HCT116 (cell line): ENCODE results near the gene ALDH1L1. TPM values are rescaled to one million over a fixed set of nuclear protein-coding genes. Genes with fewer than 3 reads are reported as not detected.
A peak's percentile ranks its signal among the peaks of the same experiment; 100 is the strongest.

ENCODE experiments used
- ATAC-seq: fragments of 200-7000 bp; cut with Tn5 transposase; 2 replicates; pipeline ENCODE4 v1.9.1; 2020; ENCODE audit warnings: mild to moderate bottlenecking, moderate library complexity
- Bru-seq: library from RNA; stranded (reverse); fragments of 400-500 nt; gene quantifications from one replicate; lab custom pipeline; 2021; lab: Mats Ljungman, UMichigan
- BruChase-seq, 2 experiments: library from RNA; stranded (reverse); fragments of 400-500 nt; gene quantifications; one replicate each; lab custom pipeline; 2021; lab: Mats Ljungman, UMichigan
- BruUV-seq: library from RNA; stranded (reverse); fragments of 400-500 nt; replicated peaks from 2 replicates; lab custom pipeline; 2021; lab: Mats Ljungman, UMichigan
- CTCF ChIA-PET: fragments of 300-600 bp; sonication (Branson Sonifier 250); formaldehyde crosslinking; loops from one replicate; lab custom pipeline; 2021; ENCODE audit warnings: antibody characterized with exemption; lab: Charles Lee
- POLR2A ChIA-PET: fragments of 300-600, 350-600 bp; sonication (Branson Sonifier 250); formaldehyde crosslinking; loops from one replicate; lab custom pipeline; 2021; ENCODE audit warnings: antibody characterized with exemption; lab: Charles Lee
- RAD21 ChIA-PET, 2 experiments: fragments of 300-600 bp; sonication (Branson Sonifier 250); formaldehyde crosslinking; loops; one replicate each; lab custom pipeline; 2023; ENCODE audit warnings: low total read pairs in 2 of 2; ENCODE audit not compliant: uncharacterized antibody in 2 of 2, unreplicated experiment in 2 of 2, low non-redundant PET in 1 of 2; lab: Charles Lee
- DNase-seq: peaks from one replicate; pipeline ENCODE4 v3.0.0-alpha.2; 2010; ENCODE audit warnings: low read depth, low spot score
- H2AFZ ChIP-seq: fragments of 200-600 bp; shearing (Covaris generic), sonication (generic); 2 replicates; pipeline ENCODE4 v1.6.1; 2017; ENCODE audit warnings: low read depth, mixed run types, mixed read lengths, antibody characterized with exemption, low read length; ENCODE audit not compliant: poor library complexity, severe bottlenecking
- H3K27ac ChIP-seq: 2 replicates; pipeline ENCODE4 v1.5.1; 2012; ENCODE audit warnings: low read depth, low read length
- H3K27me3 ChIP-seq: fragments of 200-600 bp; sonication (generic); 2 replicates; pipeline ENCODE4 v1.6.1; 2016; ENCODE audit warnings: mixed run types, low read length, mixed read lengths; ENCODE audit not compliant: insufficient read depth
- H3K36me3 ChIP-seq, 2 experiments: fragments of 200-500 bp in 1 of 2; fragments of 200-600 bp in 1 of 2; sonication (Bioruptor generic) in 1 of 2; sonication (generic) in 1 of 2; 2 replicates each; pipeline versions ENCODE4 v1.5.1 to v1.6.1; 2014 to 2016; ENCODE audit warnings: low read length in 2 of 2, inconsistent platforms in 1 of 2, mixed read lengths in 1 of 2, mixed run types in 1 of 2; ENCODE audit not compliant: insufficient read depth in 2 of 2, control insufficient read depth in 1 of 2
- H3K4me1 ChIP-seq, 2 experiments: fragments of 200-600 bp in 1 of 2; sonication (generic) in 1 of 2; 2 replicates each; pipeline versions ENCODE4 v1.5.1 to v1.6.1; 2012 to 2017; ENCODE audit warnings: low read length in 2 of 2, inconsistent platforms in 1 of 2, mild to moderate bottlenecking in 1 of 2, mixed read lengths in 1 of 2, mixed run types in 1 of 2, moderate library complexity in 1 of 2; ENCODE audit not compliant: insufficient read depth in 2 of 2, control insufficient read depth in 1 of 2
- H3K4me2 ChIP-seq: fragments of 200-600 bp; sonication (generic); 2 replicates; pipeline ENCODE4 v1.6.1; 2017; ENCODE audit warnings: mixed run types, low read length, mixed read lengths
- H3K4me3 ChIP-seq, 2 experiments: fragments of 200-600 bp in 1 of 2; sonication (generic) in 1 of 2; replicated peaks in 1 of 2; 2 replicates each; pipeline ENCODE4 v1.5.1; 2011 to 2016; ENCODE audit warnings: low read length in 2 of 2, control low read depth in 1 of 2, low read depth in 1 of 2, mild to moderate bottlenecking in 1 of 2, mixed read lengths in 1 of 2, mixed run types in 1 of 2
- H3K79me2 ChIP-seq: fragments of 200-600 bp; sonication (generic); 2 replicates; pipeline ENCODE4 v1.6.1; 2017; ENCODE audit warnings: mild to moderate bottlenecking, mixed run types, low read length, moderate library complexity, mixed read lengths; ENCODE audit not compliant: insufficient read depth
- H3K9ac ChIP-seq: fragments of 200-600 bp; sonication (generic); 2 replicates; pipeline ENCODE4 v1.6.1; 2016; ENCODE audit warnings: low read length, mixed read lengths
- H3K9me2 ChIP-seq: fragments of 200-600 bp; sonication (generic), shearing (Covaris generic); 2 replicates; pipeline ENCODE4 v1.6.1; 2017; ENCODE audit warnings: mixed run types, mild to moderate bottlenecking, moderate library complexity; ENCODE audit not compliant: insufficient read depth
- H3K9me3 ChIP-seq, 2 experiments: fragments of 200-500 bp in 1 of 2; fragments of 200-600 bp in 1 of 2; sonication (Bioruptor generic) in 1 of 2; sonication (generic) in 1 of 2; 2 replicates each; pipeline ENCODE4 v1.6.1; 2014 to 2017; ENCODE audit warnings: low read length in 2 of 2, mixed read lengths in 2 of 2, inconsistent platforms in 1 of 2, low read depth in 1 of 2, mild to moderate bottlenecking in 1 of 2, mixed run types in 1 of 2, moderate library complexity in 1 of 2; ENCODE audit not compliant: control insufficient read depth in 1 of 2, insufficient read depth in 1 of 2
- H4K20me1 ChIP-seq: fragments of 200-600 bp; sonication (generic), shearing (Covaris generic); 2 replicates; pipeline ENCODE4 v1.6.1; 2017; ENCODE audit warnings: mixed run types, mild to moderate bottlenecking, moderate library complexity; ENCODE audit not compliant: insufficient read depth
- CBX3 ChIP-seq: IDR thresholded peaks from 2 replicates; pipeline ENCODE4 v1.6.1; 2012; ENCODE audit warnings: low read depth
- EGR1 ChIP-seq: IDR thresholded peaks from 2 replicates; pipeline ENCODE4 v1.6.1; 2012; ENCODE audit warnings: low read depth
- EZH2 ChIP-seq: fragments of 200-600 bp; sonication (generic); IDR thresholded peaks from 2 replicates; pipeline ENCODE4 v1.6.1; 2017; ENCODE audit warnings: antibody characterized with exemption, mixed run types
- POLR2A ChIP-seq: IDR thresholded peaks from 2 replicates; pipeline ENCODE4 v1.7.0; 2011; ENCODE audit warnings: borderline replicate concordance; ENCODE audit not compliant: insufficient read depth, insufficient read length; ENCODE audit errors: extremely low read depth
- POLR2AphosphoS5 ChIP-seq: IDR thresholded peaks from 2 replicates; pipeline ENCODE4 v1.6.1; 2011; ENCODE audit warnings: mild to moderate bottlenecking, low read depth, low read length, moderate library complexity
- RAD21 ChIP-seq: IDR thresholded peaks from 2 replicates; pipeline ENCODE4 v1.6.1; 2012; ENCODE audit warnings: low read depth, mild to moderate bottlenecking
- SP1 ChIP-seq: IDR thresholded peaks from 2 replicates; pipeline ENCODE4 v1.6.1; 2012; ENCODE audit warnings: low read depth
- SRF ChIP-seq: IDR thresholded peaks from 2 replicates; pipeline ENCODE4 v1.6.1; 2012; ENCODE audit warnings: low read depth
- TCF7L2 ChIP-seq: IDR thresholded peaks from 2 replicates; pipeline ENCODE4 v1.7.0; 2011; ENCODE audit warnings: borderline replicate concordance, inconsistent platforms; ENCODE audit not compliant: insufficient read depth, insufficient read length; ENCODE audit errors: extremely low read depth
- YY1 ChIP-seq: IDR thresholded peaks from 2 replicates; pipeline ENCODE4 v1.6.1; 2011; ENCODE audit warnings: low read length, low read depth, moderate library complexity, mild to moderate bottlenecking; ENCODE audit not compliant: insufficient replicate concordance; ENCODE audit errors: extremely low read depth
- ZFX ChIP-seq: fragments of 450-650 bp; IDR thresholded peaks from 2 replicates; pipeline ENCODE4 v1.6.1; 2017
- ZNF274 ChIP-seq: fragments of 200-500 bp; sonication (Bioruptor generic); IDR thresholded peaks from 2 replicates; pipeline ENCODE4 v1.6.1; 2014; ENCODE audit warnings: mild to moderate bottlenecking, low read depth, low read length, inconsistent platforms
- intact Hi-C: fragments of 100-400 bp; cut with micrococcal nuclease; formaldehyde crosslinking; loops from 2 replicates; pipeline ENCODE4 v1.10.0; 2022
- long read RNA-seq: library from polyadenylated mRNA; unstranded; transcript quantifications from one replicate; pipeline ENCODE4 v2.0.0, GENCODE V29; 2021; ENCODE audit not compliant: unreplicated experiment
- polyA plus RNA-seq: library from polyadenylated mRNA; unstranded; fragments of >200 nt; gene quantifications from 2 replicates; pipeline ENCODE4 v1.2.1, GENCODE V29; 2012; ENCODE audit warnings: missing spikeins
- total RNA-seq: library from RNA; stranded (reverse); gene quantifications from one replicate; pipeline ENCODE4 v1.2.1, GENCODE V29; 2021; ENCODE audit not compliant: unreplicated experiment
- TF ChIP-seq, protein P1 (sequence below): IDR thresholded peaks from 2 replicates; pipeline ENCODE4 v1.6.1; 2012; ENCODE audit warnings: low read depth
- TF ChIP-seq, protein P2 (sequence below), 3 experiments: fragments of 200-600 bp in 1 of 3; sonication (generic) in 1 of 3; IDR thresholded peaks in 2 of 3; conservative IDR thresholded peaks in 1 of 3; 2 replicates each; pipeline ENCODE4 v1.5.1; 2012 to 2017; ENCODE audit warnings: low read depth in 2 of 3, low read length in 2 of 3, antibody characterized with exemption in 1 of 3, borderline replicate concordance in 1 of 3, control low read depth in 1 of 3, mild to moderate bottlenecking in 1 of 3, mixed read lengths in 1 of 3, mixed run types in 1 of 3, moderate library complexity in 1 of 3; ENCODE audit not compliant: insufficient read depth in 1 of 3

The ALDH1L1 gene
- total RNA-seq: 0.81 TPM
- polyA plus RNA-seq: 0.07 and 0.12 TPM in 2 replicates
- Bru-seq, nascent RNA: percentile 9 among the genes with signal in this experiment
- percentile 6 among the genes with signal in this experiment for BruChase-seq, experiment 1, labeled RNA remaining after a 6-hour chase
- BruChase-seq, experiment 2, labeled RNA remaining after a 2-hour chase: percentile 9 among the genes with signal in this experiment
- long read RNA-seq: 0 reads

DNA sequence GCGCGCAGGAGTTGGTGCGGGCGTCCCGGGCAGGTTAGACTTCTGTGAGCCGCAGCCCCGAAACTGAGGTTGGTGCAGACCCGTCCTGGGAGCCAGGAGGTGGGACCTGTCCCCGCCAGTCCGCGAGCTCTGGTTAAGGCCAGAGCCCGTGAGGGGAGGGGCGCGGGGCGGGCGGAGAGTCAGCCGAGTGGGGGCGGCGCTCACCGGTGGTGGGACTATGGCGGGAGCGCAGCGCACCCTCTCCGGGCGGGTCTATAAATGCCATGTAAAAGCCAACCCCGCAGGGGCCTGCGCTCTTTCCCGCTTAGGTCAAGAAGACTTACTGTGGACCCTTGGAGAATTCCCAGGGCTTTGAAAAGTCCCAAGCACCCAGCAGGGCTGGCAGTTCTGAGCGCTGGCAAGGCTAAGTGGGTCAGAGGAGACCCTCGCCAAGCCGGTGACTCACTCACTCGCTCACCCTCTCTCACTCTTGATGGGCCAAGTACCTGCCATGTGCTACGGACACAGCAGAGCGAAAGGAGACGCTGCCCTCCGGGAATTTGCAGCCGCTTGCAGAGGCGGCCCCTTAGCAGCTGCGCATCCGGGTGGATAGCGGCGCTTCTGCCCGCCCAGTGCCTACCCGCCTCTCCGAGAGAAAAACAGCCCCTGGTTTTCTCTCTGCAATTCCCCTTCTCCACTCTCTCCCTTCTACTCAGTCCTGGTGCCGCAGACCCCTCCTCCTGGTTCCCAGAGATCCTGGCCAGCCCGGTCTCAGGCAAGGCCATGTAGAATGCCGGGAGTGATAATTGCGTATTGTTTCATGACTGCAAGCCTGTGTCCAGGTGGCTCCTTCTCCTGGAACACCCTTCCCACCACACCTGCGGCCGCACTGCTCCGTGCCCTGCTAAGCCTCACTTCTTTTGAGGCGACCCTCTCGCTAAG, at the start of gene ALDH1L1:
Gene ALDH1L1, minus strand, starts transcription at position 110 of the 921 bp plus-strand sequence. CDS start 19,607 bp downstream, outside the sequence.
- Histone ChIP-seq H3K9ac (no peak within 1 kb of the TSS), H4K20me1 (no peaks in the 10 kb centered on the region), H3K9me3 (no peaks in the 10 kb centered on the region), H3K4me3 (no peak within 1 kb of the TSS), H3K79me2 (no peaks in the 10 kb centered on the region), H3K4me2 (no peak within 1 kb of the TSS), H3K36me3 (no peaks in the 10 kb centered on the region), H2AFZ (no peak within 1 kb of the TSS), H3K27me3 (no peaks in the 10 kb centered on the region), H3K4me1 (no peaks in the 10 kb centered on the region), H3K9me2 (no peaks in the 10 kb centered on the region), H3K27ac (no peak within 1 kb of the TSS)
- DNase-seq: no peak
- no peak for ATAC-seq
- no TSS peak for BruUV-seq
- ChIA-PET CTCF (no interaction called here), RAD21 (no interaction called here), POLR2A (no interaction called here)
- TF ChIP-seq, protein P1, sequence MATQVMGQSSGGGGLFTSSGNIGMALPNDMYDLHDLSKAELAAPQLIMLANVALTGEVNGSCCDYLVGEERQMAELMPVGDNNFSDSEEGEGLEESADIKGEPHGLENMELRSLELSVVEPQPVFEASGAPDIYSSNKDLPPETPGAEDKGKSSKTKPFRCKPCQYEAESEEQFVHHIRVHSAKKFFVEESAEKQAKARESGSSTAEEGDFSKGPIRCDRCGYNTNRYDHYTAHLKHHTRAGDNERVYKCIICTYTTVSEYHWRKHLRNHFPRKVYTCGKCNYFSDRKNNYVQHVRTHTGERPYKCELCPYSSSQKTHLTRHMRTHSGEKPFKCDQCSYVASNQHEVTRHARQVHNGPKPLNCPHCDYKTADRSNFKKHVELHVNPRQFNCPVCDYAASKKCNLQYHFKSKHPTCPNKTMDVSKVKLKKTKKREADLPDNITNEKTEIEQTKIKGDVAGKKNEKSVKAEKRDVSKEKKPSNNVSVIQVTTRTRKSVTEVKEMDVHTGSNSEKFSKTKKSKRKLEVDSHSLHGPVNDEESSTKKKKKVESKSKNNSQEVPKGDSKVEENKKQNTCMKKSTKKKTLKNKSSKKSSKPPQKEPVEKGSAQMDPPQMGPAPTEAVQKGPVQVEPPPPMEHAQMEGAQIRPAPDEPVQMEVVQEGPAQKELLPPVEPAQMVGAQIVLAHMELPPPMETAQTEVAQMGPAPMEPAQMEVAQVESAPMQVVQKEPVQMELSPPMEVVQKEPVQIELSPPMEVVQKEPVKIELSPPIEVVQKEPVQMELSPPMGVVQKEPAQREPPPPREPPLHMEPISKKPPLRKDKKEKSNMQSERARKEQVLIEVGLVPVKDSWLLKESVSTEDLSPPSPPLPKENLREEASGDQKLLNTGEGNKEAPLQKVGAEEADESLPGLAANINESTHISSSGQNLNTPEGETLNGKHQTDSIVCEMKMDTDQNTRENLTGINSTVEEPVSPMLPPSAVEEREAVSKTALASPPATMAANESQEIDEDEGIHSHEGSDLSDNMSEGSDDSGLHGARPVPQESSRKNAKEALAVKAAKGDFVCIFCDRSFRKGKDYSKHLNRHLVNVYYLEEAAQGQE: no peak
- no peak for TF ChIP-seq YY1
- TF ChIP-seq SRF: no peak
- no peak for TF ChIP-seq TCF7L2
- no peak for TF ChIP-seq ZNF274
- TF ChIP-seq SP1: no peak
- TF ChIP-seq POLR2AphosphoS5: no peak
- no peak for TF ChIP-seq RAD21
- TF ChIP-seq CBX3: no peak
- no peak for TF ChIP-seq EZH2
- TF ChIP-seq POLR2A: no peak
- TF ChIP-seq EGR1: no peak
- TF ChIP-seq, protein P2, sequence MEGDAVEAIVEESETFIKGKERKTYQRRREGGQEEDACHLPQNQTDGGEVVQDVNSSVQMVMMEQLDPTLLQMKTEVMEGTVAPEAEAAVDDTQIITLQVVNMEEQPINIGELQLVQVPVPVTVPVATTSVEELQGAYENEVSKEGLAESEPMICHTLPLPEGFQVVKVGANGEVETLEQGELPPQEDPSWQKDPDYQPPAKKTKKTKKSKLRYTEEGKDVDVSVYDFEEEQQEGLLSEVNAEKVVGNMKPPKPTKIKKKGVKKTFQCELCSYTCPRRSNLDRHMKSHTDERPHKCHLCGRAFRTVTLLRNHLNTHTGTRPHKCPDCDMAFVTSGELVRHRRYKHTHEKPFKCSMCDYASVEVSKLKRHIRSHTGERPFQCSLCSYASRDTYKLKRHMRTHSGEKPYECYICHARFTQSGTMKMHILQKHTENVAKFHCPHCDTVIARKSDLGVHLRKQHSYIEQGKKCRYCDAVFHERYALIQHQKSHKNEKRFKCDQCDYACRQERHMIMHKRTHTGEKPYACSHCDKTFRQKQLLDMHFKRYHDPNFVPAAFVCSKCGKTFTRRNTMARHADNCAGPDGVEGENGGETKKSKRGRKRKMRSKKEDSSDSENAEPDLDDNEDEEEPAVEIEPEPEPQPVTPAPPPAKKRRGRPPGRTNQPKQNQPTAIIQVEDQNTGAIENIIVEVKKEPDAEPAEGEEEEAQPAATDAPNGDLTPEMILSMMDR (IDR thresholded peaks at IDR 0.05 in 2 of 3, conservative IDR thresholded peaks at IDR 0.05 in 1 of 3; ENCODE audit: borderline replicate concordance in 1 of 3, insufficient read depth in 1 of 3, low read depth in 2 of 3, low read length in 2 of 3): no peak
- no peak for TF ChIP-seq ZFX
- intact Hi-C loops: no loop called here
